ENCODE data around the gene COPS4.
"Not testable (repeated sequence)": the region's sequence is repeated elsewhere in the genome, so short reads cannot be mapped to it uniquely, and the experiment has no call there.

The COPS4 gene

DNA sequence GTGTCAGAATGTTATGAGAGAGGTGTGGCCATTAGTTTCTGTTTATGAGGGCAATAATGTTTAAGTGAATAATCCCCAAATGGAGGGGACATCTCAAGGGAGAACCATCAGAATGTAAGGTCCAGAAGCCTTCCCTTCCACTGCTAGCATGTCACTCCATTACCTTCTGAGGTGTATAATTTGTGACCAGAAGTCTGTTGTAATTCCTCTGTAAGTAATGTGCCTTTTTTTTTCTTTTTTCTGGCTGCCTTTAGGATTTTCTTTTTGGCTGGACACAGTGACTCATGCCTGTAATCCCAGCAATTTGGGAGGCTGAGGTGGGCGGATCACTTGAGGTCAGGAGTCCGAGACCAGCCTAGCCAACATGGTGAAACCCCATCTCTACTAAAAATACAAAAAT, 10.8 kb upstream of the COPS4 start:
- no peak for DNase-seq

DNA sequence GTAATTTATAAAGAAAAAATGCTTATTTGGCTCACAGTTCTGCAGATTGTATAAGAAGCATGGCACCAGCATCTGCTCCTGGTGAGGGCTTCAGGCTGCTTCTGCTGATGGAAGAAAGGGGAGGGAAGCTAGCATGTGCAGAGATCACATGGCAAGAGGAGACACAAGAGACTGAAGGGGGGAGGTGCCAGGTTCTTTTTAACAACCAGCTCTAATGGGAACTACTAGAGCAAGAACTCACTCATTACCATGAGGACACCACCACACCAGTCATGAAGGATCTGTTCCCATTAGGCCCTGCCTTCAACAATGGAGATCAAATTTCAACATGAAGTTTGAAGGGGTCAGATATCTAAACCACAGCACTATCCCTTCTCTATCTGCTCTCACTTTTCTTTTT, 9.4 kb upstream of the COPS4 start:
- DNase-seq, result no peak

DNA sequence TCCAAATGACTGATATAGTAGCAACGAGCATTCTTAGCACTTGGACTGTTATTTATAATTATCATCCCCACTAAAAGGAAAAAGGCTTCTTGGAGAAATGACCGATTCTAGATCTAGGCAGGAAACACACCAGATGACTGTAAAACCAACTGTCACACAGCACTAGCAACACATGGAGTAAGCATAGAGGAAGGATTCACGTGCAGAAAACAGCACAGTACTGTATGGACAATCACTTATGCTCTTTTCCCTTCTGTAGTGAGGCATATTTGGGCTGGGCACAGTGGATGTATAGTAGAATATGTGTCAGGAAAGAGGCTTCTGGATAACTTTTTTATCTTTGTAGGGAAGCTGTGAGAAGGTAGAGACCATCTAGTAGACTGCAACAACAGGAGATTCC, 6.0 kb upstream of the COPS4 start:
- DNase-seq, result no peak

DNA sequence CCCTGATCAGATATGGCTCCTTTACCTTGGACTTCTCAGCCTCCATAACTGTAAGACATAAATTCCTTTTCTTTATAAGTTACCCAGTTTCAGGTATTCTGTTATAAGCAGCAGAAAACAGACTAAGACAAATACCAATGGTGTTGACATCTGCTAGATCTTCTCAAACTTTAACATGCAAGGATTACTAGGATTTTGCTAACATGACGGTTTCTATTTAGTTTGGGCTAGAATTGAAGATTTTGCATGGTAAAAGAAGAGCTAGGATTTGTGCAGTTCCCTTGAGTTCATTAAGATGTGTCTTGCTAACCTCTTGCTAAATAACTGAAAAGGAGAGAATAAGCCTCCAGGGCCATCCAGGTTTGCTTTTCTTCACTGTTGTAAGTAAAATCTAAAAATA, 5.3 kb upstream of the COPS4 start:
- no peak for DNase-seq

DNA sequence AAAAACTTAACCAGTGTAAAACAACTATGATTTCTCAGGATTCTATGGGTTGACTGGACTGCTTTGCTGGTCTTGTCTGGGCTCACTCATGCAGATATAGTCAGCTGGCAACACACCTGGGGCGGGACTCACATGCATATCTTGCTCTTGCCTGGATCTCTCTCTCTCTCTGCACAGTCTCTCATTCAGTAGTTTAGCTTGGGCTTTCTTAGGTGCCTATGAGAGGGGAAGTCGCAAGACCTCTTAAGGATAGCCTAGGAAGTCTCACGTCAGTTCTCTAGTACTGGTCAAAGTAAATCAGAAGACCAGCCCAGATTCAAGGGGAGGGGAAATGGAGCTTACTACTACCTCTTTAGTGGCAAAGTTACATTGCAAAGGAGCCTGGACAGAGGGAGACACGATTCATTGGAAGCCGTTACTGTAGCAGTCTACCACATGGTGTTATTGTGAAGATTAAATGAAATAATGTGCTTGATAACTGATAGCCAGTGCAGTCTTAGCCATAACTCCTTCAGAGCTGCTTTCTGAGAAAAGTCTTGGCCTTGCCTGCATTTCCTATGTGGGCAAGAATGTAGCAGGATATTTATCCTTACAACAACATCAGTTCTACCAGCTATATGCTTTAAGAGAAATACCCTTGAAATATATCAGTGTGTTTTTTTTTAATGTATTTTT, 2.1 kb downstream of the COPS4 start:
- DNase-seq, result no peak

DNA sequence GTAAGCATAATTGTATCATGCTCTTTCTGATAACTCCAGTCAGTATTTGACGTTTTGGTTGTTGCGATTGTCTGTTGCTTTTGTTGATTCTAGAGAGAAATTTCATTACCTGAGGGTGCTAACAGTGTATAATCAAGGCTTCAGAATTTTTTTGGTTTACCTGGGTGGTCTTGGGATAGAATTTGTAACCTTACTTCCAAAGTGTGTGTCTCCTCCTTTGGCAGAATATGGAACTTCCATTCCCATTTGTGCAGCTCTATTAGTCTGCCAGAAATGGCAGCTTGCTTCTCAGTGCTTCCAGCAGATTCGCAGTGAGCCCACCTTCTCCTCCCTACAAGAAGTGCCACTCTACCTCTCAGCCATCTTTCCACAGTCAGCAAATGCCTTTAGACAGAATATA, 5.3 kb downstream of the COPS4 start:
- DNase-seq, result no peak

DNA sequence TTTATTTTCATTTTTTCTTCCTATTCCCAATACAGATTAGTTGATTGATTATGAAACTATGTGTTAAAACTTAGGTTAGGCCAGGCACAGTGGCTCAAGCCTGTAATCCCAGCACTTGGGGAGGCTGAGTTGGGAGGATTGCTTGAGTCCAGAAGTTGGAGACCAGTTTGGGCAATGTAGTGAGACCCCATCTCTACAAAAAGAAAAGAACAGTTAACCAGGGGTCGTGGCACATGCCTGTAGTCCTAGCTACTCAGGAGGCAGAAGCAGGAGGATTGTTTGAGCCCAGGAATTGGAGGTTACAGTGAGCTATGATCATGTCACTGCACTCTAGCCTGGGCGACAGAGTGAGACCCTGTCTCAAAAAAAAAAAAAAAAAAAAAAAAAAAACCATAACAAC, 8.2 kb downstream of the COPS4 start:
- DNase-seq, result not testable (repeated sequence)

DNA sequence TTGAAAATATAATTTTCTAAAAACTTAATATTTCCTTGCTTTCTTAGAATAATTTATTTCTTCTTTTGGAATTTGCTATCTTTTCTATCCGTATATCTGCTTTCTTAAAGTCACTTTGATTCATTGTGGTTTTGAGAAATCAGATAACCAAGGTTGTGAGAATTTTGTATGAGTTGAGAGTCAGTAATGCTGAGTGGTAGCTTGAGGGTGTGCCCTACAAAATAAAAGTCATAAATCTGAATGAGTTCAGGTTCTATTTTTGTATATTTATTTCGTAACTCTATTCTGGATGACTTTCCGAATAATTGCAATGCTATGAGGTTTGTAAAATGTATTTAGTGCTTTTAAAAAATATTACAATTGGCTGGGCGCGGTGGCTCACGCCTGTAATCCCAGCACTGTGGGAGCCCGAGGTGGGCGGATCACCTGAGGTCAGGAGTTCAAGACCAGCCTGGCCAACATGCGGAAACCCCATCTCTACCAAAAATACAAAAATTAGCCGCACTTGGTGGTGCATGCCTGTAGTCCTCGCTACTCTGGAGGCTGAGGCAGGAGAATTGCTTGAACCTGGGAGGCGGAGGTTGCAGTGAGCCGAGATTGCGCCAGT, 8.9 kb downstream of the COPS4 start:
- DNase-seq, result no peak

DNA sequence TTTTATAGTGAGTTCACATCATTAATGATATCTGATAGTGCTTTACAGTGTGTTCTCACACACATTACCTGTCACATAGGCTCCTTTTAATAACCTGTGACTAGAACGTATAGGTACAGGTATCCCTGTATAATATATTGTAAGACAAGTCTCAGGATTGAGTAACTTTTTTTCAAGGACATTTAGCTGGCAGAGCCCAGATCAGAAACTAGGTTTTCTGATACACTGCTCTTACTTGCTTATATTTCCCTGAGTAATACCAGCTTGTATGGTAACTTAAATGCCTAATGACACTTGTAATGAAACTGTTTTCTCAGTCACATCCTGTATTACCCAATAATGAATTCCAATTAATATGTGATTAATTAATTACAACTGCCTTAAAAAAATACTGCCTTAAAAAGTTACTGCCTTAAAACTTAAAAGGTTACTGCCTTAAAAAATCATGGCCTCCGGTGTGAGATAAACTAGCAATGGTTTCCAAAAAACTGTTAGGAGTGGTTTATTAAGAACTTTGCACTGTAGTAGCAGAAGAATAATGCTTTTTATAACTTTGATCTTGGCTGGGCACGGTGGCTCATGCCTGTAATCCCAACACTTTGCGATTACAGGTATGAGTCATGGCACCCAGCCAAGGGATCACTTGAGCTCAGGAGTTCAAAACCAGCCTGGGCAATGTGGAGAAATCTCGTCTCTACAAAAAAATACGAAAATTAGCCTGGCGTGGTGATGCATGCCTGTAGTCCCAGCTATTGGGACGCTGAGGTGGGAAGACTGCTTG, 11.9 kb downstream of the COPS4 start:
- DNase-seq, result no peak

DNA sequence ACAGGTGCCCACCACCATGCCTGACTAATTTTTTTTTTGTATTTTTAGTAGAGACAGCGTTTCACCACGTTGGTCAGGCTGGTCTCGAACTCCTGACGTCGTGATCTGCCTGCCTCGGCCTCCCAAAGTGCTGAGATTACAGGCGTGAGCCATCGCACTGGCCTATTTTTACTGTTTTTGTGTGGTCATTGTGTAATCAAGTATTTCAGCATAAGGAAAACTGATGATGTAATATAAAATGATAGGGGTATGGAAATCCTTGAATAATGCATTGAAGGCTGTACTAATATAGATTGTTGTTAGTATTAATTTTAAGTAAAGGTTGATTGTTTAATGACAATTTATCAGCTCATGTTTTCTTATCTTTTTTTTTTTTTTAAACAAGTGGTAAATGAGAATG, 13.8 kb downstream of the COPS4 start:
- DNase-seq, result not testable (repeated sequence)

DNA sequence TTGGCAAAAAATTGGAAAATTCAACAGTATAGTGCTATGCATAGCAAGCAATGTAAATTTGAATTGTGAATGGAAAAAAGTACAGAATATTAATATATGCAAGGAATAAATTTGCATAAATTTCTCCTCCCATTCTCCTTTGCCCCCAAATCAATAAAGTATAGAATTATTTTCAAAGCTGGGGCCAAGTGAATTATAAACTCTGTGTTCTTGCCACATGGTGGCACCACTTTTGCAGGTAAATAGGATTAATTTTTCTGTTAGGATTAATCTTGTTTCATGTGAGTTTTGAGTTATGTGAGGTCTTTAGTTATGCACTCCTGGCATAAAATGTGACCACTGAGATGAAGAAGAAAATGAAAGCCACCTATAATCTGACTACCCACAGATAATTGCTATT, 19.9 kb downstream of the COPS4 start:
- DNase-seq, result peak; percentile 5

DNA sequence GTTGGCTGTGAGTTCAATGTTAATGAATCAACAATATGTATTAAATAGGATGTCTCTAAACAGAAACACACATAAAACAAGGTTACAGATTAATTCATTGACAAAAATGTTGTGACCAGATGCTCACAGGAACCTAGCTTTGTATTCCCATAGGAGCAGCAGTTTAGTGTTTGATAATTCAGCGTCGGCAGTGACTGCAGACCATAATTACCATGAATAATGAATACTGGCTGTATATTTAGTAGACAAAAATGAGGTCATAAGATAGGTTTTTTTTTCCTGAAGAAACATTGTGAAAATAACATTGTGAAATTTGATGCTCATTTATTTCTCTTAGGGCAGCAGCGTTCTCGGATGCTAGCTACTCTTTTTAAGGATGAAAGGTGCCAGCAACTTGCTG, 27.8 kb downstream of the COPS4 start:
- no peak for DNase-seq

DNA sequence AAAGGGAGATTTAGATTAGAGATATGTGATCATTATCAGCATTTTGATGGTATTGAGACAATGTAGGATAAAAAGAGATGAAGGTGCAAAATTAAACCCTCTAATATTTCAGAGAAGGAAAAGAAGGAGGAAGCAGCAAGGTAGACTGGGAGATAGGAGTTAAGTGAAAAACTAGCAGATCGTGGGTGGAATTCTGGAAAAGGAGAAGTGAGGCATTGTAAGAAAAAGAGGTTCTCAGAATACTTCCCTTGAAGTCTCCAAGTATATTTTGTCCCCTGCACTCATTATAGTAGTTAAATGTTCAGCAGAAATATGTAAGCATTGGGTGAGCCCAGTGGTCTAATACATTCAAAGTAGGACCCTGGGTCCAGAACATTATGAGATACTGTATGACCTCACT, 30.3 kb downstream of the COPS4 start:
- DNase-seq, result no peak

DNA sequence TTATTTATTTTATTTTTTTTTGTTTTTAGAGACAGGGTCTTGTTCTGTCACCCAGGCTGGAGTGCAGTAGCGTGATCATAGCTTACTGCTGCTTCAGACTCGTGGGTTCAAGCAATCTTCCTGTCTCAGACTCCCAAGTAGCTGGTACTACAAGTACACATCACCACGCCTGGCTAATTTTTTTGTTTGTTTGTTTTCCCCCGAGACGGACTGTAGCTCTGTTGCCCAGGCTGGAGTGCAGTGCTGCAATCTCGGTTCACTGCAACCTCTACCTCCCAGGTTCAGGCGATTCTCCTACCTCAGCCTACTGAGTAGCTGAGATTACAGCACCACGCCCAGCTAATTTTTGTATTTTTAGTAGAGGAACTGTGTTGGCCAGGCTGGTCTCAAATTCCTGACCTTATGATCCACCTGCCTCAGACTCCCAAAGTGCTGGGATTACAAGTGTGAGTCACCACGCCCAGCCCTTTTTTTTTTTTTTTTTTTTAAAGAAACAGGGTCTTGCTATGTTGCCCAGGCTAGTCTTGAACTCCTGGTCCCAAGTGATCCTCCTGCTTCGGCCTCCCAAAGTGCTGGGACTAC, 32.2 kb downstream of the COPS4 start:
- DNase-seq, result no peak

DNA sequence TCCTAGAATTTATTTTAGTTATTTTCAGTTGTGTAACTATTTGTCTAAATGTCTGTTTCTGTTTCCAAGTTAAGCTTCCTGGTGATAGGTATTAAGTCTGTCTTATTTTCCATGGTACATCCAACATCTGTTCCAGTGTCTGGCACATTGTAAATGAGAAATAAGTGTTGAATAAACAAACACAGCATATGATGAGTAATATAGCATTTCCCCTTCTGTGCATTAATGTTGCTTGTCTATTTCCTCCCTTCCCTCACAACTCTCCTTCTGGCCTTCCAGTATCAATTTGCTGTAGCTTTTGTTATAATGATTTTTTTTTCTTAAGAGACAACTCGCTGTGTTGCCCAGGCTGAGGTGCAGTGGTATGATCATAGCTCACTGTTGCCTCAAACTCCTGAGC, 36.1 kb downstream of the COPS4 start:
- no peak for DNase-seq

DNA sequence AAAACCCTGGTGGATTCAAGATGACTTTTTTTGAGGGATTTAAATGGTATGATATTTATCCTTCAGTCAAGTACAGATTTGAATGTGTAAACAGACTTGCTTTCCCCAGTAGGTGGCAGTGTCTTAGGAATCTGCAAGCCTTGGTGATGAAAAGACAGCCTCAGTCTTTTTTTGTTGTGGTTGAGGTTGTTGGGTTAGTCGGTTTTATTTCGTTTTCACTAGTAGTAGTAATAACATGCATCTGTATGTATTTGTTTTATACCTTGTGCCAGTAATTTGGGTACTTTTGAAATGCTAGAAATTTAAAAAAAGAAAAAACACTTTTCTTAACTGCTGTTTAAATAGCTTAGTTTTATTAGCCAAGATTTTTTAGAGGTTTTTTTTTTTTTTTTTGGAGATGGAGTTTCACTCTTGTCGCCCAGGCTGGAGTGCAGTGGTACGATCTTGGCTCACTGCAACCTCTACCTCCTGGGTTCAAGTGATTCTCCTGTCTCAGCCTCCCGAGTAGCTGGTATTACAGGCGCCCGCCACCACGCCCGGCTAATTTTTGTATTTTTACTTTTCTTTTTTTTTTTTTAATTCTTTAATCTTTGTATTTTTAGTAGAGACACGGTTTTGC, 39.2 kb downstream of the COPS4 start:
- DNase-seq, result peak; percentile 56

DNA sequence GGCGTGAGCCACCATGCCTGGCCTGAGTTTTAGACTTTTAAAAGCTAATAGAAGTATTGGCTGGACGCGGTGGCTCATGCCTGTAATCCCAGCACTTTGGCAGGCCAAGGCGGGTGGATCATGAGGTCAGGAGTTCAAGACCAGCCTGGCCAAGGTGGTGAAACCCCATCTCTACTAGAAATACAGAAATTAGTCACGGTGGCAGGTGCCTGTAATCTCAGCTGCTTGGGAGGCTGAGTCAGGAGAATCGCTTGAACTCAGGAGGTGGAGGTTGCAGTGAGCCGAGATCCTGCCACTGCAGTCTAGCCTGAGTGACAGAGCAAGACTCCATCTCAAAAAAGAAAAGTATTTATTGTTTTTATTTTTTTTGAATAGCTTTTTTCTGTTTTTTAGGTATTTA, 39.8 kb downstream of the COPS4 start:
- not testable (repeated sequence) for DNase-seq

DNA sequence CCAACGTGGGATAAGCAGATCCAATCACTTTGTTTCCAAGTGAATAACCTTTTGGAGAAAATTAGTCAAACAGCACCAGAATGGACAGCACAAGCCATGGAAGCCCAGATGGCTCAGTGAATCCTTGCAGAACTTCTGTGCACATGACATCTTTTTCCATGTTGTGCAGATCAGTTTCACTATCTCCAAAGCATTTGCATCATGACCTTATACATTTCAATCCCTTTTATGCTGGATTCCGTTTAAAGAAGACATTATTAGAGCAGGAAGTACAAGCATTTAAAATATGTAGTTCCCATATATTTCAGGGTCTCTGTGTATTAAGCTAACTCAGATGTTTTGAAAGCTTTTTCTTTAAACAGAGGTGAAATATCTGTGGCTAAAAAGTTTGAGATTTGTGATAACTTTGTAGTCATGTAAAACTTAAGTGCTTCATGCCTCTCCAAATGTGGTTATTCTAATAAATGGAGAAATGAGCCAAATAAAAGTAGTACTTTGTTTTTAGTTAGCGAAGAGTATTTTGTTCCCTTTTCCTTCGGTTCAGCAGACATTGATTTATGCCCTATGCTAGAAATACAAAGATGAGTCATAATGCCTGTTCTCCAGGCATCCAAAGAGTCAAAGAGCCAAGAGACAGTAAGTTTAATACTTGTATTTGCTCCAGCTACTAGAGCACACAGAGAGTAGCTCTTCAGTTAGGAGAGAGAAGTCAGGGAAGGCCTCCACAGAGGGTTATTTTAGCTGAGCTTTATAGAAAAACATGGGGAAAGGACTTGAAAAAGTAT, 40.5 kb downstream of the COPS4 start:
- no peak for DNase-seq

DNA sequence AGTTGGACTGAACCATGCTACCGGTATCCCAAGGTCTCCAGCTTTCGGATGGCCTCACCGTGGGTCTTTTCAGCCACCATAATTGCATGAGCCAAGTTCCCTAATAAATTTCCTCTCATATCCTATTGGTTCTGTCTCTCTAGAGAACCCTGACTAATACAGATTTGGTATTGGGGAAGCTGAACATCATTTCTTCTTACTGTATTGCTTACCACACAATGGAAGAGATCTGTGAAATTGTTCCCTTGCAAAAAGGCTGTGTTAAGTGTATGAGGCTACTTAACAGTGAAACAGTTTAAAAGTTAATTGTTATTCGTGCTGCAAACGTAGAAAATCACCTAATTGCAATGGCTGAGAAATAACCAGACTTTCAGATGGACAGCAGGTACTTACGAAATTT, 45.6 kb downstream of the COPS4 start:
- no peak for DNase-seq

DNA sequence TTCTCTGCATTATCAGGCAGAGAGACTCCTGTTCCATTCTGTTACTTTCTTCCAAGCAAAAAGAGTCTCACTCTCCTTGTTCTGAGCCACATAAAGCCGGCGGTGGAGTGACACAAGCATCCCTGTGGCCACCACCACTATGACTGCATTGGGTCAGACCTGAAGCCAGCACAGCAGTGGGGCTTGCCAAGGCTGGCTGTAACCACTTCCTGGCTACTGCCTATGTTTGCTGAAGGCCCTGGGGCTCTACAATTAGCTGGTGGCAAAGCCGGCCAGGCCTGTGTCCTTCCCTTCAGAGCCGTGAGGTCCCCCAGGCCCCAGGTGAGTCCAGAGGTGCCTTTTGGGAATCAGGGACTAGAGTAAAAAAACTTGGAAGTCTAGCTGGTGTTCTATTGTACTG, 47.8 kb downstream of the COPS4 start:
- DNase-seq, result no peak

DNA sequence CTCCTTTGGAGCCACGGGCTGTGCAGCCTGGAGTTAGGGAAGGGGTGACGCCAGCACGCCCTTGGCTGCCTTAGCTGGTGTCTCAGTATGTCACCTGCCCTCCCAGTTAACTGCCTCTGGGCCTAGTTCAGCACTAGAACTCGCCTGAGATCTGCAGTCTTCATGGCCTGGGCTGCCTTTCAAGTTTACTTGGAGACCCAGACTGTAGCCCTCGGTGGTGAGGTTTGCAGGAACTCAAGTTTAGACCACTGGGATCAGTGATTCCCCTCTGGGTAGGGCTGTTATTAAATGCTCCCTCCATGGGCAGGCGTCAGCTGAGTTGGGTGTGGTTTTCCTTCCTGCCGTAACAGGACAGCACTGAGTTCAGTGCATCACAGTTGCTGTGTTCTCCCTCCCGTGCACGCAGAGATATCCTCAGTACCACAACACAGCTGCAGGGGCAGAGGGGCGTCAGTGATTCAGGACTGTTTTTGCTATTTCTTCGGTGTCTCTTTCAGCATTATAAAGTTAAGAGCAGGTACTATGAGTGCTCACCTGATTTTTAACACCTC, 49.0 kb downstream of the COPS4 start:
- no peak for DNase-seq

DNA sequence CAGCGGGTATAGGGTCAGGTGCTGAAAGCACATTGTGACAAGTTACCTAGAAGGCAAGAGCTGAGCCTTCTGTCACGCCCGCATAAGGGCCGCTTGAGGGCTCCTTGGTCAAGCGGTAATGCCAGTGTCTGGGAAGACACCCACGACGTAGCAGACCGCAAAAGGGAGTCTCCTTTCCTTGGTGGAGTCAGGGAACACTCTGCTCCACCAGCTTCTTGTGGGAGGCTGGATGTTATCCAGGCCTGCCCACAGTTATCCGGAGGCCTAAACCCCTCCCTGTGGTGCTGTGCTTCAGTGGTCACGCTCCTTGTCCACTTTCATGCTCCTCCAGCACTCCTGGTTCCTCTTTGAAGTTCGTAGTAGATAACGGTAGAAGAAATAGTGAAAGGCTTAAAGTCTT, 50.0 kb downstream of the COPS4 start:
- not testable (repeated sequence) for DNase-seq
